Epidermal melanocyte (primary cell): ENCODE measurements around the gene DAB1.

Source experiments
- DNase-seq: peaks from one replicate; pipeline ENCODE4 v3.0.0; 2011; ENCODE audit warnings: low spot score; ENCODE audit not compliant: insufficient read length

Gene DAB1

DNA sequence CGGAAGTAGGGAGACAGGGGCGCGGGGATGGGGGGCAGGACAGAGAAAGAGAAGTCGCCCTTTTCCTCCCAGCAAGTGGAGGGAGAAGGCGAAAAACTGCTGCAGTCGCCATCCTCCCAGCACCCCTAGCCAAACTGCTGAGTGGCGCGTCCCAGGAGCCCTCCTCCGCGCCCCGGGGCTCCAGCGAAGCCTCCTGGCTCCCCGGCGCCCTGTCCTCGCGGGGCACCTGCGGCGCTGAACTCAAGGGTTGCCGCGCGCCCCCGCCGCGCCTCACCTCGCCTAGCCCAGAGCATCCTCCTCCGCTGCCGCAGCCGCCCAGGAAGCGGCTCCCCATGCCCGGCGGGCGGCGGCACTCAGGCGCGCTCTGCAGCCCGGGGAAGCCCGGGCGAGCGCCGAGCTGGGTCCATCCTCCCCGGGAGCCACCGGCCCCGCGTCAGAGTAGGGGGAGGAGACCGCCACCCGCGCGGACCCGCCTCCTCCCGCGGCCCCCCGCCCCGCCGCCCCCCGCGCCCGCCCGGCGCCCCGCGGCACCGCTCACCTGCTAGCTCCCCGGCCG lies at the start of gene DAB1:
Gene DAB1 (minus strand): TSS at position 405 of the 556 bp plus-strand sequence. CDS start 133,030 bp downstream, outside the sequence.
- no peak for DNase-seq

DNA sequence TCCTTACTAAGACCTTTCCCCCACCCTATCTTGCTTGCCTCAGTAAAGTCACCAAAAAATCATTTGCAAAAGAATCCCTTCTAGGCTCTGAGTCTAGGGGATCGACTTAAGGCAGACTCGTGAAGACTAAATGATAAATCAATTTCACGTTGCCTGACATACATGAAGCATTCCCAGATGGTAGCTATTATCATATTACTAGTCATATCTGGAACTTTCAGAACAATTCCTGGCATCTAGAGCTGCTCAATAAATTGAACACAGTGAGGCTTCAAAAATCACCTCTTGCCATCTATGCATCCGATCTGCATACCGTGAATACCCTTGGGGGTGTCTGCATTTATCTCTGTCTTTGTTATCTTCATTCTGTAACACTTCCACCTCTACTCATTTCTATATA lies 49.6 kb upstream of the DAB1 start:
- DNase-seq, result no peak

- no peak for DNase-seq
Measured at GRCh38 chr1:57471995-57472394, 48.1 kb upstream of the DAB1 start.

- no peak for DNase-seq
Measured at GRCh38 chr1:57470036-57470435, 46.2 kb upstream of the DAB1 start.

- no peak for DNase-seq
Measured at GRCh38 chr1:57468641-57469523, 45.0 kb upstream of the DAB1 start.

- no peak for DNase-seq
Measured at GRCh38 chr1:57467830-57468229, 44.0 kb upstream of the DAB1 start.

DNA sequence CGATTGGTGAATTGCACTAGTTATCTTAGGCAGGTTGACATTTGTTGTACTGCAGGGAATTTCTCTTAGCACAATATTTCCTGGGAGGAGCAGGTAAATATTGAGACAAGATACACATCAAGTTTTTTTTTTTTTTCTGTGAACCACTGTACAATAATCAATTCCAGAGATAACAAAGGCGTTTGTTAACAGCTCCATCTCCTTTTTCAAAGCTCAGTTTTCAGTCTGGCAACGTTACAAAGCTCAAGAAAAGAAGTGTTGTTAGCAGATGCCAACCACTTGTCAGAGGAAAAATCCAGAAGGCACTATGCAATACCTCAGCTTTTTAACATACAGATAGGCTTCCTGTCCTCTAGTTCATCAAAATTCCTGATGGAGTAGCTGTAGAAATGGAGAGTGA lies 40.9 kb upstream of the DAB1 start:
- no peak for DNase-seq

DNA sequence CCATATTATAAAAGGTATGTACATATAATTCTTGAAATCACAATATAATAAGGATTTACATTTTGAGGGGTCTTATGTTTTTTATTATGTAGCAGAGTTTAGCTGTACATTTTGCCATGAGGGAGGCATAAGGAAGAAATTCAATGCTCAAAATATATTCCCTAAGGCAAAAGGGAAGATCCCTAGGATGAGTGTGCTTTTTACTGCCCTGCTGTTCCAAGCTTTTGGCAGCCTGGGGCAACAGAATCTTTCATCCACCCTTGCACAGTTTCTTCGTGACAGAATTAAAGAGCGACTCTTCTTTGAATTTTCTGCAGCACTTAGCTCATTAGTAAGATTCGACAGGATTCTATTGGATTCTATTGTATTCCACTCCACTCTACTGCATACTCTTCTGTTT lies 39.5 kb upstream of the DAB1 start:
- no peak for DNase-seq

- no peak for DNase-seq
Measured at GRCh38 chr1:57461405-57461804, 37.5 kb upstream of the DAB1 start.

- DNase-seq, result no peak
Measured at GRCh38 chr1:57451516-57451915, 27.7 kb upstream of the DAB1 start.

- no peak for DNase-seq
Measured at GRCh38 chr1:57450981-57451380, 27.1 kb upstream of the DAB1 start.

DNA sequence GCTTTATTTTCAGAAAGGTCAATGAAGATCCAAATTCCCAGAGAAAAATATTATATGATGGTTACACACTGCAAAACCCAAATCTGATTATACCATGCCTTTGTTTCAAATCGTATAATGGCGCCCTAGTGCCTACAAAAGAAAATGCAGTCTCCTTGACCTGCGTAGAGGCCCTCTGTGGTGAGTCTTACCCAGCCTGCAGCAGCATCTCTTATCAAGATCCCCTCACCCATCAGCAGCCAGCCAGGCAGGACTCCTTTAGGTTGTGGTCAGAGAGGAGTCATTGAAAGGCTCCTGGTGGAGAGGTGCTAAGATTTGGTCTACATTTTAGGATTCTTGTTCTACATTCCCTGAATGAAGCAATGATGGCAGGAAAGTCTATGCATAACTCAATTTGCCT lies 23.7 kb upstream of the DAB1 start:
- DNase-seq, result no peak

DNA sequence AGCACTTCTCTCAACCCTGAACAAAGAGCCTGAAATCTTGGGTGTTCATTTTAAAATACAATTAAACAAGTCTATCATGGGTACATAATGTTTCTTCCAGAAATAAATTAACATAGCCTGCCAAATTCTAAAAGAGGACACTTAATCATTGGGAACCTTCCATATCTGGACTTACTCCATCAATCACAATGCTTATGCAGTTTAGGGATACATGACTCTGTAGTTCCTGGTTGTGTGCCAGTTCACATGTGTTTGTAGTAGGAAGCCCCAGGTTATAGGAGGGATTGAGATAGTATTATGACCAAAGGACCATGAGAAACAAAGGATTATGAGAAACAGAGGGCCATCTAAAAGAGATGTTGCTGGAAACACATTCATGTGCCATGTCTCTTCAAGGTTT lies 19.1 kb upstream of the DAB1 start:
- no peak for DNase-seq

DNA sequence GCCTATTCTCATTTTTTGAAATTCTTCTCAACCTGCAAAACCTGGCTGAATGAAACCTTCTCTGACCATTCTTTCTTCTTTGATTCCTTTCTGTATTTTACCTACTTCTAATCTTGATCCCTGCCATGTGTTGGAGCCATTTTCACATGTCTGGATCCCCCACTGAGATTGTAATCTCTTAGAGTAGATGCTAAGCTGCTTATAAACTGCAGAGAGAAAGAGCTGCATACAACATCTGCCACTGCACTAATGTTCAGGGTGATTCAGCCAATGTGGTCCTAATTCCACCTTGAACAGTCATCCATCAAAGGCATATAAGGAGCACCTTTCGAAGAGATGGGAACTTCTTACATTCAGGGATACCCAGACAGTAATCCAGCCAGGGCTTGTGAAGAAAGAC lies 16.2 kb upstream of the DAB1 start:
- no peak for DNase-seq

GRCh38 chr1:57431400-57431799 lies 7.5 kb upstream of the DAB1 start:
- DNase-seq, result no peak

GRCh38 chr1:57424231-57425027 lies 569 bp upstream of the DAB1 start:
- DNase-seq, result no peak

- no peak for DNase-seq
Measured at GRCh38 chr1:57423135-57423655, 665 bp downstream of the DAB1 start.

GRCh38 chr1:57422271-57423134 lies 1.4 kb downstream of the DAB1 start:
- no peak for DNase-seq

GRCh38 chr1:57421806-57422205 lies 2.1 kb downstream of the DAB1 start:
- no peak for DNase-seq

DNA sequence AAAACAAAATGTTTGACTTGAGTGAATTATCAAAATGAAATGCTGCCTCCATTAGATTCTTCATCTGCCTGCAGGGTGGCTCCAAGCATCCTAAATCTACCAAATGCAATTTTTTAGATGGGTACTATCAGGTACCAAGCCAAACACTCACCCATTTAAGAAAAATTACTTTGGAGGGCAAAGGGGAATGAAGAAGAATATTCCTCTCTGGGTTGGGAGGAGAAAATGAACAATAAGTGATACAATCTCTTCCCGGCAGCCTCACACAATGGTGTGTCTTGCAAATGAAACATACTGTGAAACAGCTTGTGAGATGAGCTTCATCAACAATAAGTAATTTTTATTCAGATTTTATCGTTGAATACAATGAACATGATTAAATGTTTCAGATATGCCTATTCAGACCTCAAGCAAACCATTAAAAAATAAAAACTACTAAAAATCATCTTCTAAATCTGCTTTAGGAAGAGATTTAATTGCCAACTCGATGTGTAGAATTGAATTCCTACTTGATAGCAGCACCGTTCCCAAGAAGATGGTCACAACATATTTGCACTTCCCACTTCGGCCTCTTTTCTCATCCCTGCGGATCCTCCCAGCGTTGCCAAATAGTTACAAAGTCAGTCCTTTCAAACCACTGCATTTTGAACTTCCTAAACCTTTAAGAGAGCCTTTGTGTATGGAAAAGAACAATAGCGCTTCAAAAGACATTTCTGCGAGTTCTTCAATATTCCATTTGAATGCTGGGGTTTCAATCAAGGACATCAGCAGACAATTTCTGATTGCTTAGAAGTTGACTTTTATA lies 2.7 kb downstream of the DAB1 start:
- DNase-seq, result no peak
